HG03432 (cell line): ENCODE data around the gene MMEL1.

Experiments
- ATAC-seq: cut with Tn5 transposase; IDR thresholded peaks from one replicate; pipeline ENCODE4 v1.9.1; 2021; ENCODE audit warnings: mild to moderate bottlenecking, moderate library complexity; ENCODE audit not compliant: unreplicated experiment

Gene MMEL1

GRCh38 chr1:2642560-2643413 is 10.0 kb upstream of the MMEL1 start:
- peak; percentile 82 for ATAC-seq

GRCh38 chr1:2642131-2642559 is 9.3 kb upstream of the MMEL1 start:
- ATAC-seq = no peak

GRCh38 chr1:2641381-2642130 is 8.7 kb upstream of the MMEL1 start:
- ATAC-seq = no peak

GRCh38 chr1:2640626-2641025 is 7.8 kb upstream of the MMEL1 start:
- ATAC-seq = no peak

- ATAC-seq = no peak
These were observed 7.0 kb upstream of the MMEL1 start for GRCh38 chr1:2639607-2640521.

- ATAC-seq = no peak
These were observed 6.4 kb upstream of the MMEL1 start for GRCh38 chr1:2639203-2639602.

- ATAC-seq = no peak
These were observed 5.8 kb upstream of the MMEL1 start for GRCh38 chr1:2638466-2639115.

- no peak for ATAC-seq
These were observed 4.8 kb upstream of the MMEL1 start for GRCh38 chr1:2637442-2638145.

- ATAC-seq = no peak
These were observed 3.9 kb upstream of the MMEL1 start for GRCh38 chr1:2636733-2637132.

GRCh38 chr1:2635361-2636010 is 2.7 kb upstream of the MMEL1 start:
- ATAC-seq = no peak

GRCh38 chr1:2633936-2634491 is 1.2 kb upstream of the MMEL1 start:
- ATAC-seq = no peak

GRCh38 chr1:2633366-2633935 is 635 bp upstream of the MMEL1 start:
- no peak for ATAC-seq

- ATAC-seq = no peak
These were observed 775 bp downstream of the MMEL1 start for GRCh38 chr1:2632051-2632430.

- ATAC-seq = no peak
These were observed 1.4 kb downstream of the MMEL1 start for GRCh38 chr1:2631136-2632050.

- no peak for ATAC-seq
These were observed 2.2 kb downstream of the MMEL1 start for GRCh38 chr1:2630498-2631135.

- no peak for ATAC-seq
These were observed 3.0 kb downstream of the MMEL1 start for GRCh38 chr1:2629627-2630497.
